Heart left ventricle (tissue), 13 donors: ENCODE results near the gene NKAIN4.

Source experiments
- POLR2A ChIP-seq, 2 donors: fragments of 450-650 bp; IDR thresholded peaks; one replicate each; pipeline ENCODE4 v1.6.1; 2017; ENCODE audit warnings: antibody characterized with exemption in 2 of 2, mild to moderate bottlenecking in 2 of 2, moderate library complexity in 2 of 2
- TF ChIP-seq, protein P1 (sequence below), 12 donors: fragments of 200-600 bp; sonication (generic) in 4 of 12; IDR thresholded peaks; one replicate each; pipeline versions ENCODE4 v1.5.0 to v1.8.0; 2018 to 2022; ENCODE audit warnings: antibody characterized with exemption in 12 of 12, mild to moderate bottlenecking in 5 of 12
- donor health status: ischemic (EF 13 %, LVEDD 7.1; RV severe dilation, severe dysfunction).
- donor health status: DM: no; HTN: yes; CAD: no.
- donor health status: DM: no; HTN: no; CAD: no.
- donor health status: ischemic (EF 25% LVEDD 6.9; RV normal size, moderate dysfunction).
- donor health status: ischemic (EF 25% LVEDD 5.7; RV mildly dilated, moderate dysfunction).
- donor health status: ischemic (EF 35%, LVEDD 5.7; RV mildly dilated, moderate dysfunction).
- donor health status: nonischemic (EF 11% LVEDD 7.7; RV severe dilation, severe dysfunction).
- donor health status: DM: yes; HTN: yes; CAD: no.
- donor health status: PGD.
- donor health status: ischemic (EF 29% LVEDD 5.4; RV normal size, mild dysfunction).
- donor health status: nonischemic (EF 23%, LVEDD 6.1; RV moderate dilation, normal function).

GRCh38 chr20:63194007-63194796 lies 60.1 kb downstream of the NKAIN4 start:
- TF ChIP-seq, protein P1, sequence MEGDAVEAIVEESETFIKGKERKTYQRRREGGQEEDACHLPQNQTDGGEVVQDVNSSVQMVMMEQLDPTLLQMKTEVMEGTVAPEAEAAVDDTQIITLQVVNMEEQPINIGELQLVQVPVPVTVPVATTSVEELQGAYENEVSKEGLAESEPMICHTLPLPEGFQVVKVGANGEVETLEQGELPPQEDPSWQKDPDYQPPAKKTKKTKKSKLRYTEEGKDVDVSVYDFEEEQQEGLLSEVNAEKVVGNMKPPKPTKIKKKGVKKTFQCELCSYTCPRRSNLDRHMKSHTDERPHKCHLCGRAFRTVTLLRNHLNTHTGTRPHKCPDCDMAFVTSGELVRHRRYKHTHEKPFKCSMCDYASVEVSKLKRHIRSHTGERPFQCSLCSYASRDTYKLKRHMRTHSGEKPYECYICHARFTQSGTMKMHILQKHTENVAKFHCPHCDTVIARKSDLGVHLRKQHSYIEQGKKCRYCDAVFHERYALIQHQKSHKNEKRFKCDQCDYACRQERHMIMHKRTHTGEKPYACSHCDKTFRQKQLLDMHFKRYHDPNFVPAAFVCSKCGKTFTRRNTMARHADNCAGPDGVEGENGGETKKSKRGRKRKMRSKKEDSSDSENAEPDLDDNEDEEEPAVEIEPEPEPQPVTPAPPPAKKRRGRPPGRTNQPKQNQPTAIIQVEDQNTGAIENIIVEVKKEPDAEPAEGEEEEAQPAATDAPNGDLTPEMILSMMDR (IDR thresholded peaks at IDR 0.05) = no peak
- no peak for TF ChIP-seq POLR2A (IDR thresholded peaks at IDR 0.05)
